Trophoblast cell (in vitro differentiated cells and primary cell): ENCODE measurements around the gene USH1C.

Experiments used
- DNase-seq, 2 donors: peaks; one replicate each; pipeline ENCODE4 v3.0.0-alpha.2; 2016
- H2AFZ ChIP-seq: 2 replicates; pipeline ENCODE4 v1.6.1; 2013; ENCODE audit warnings: low read length, moderate library complexity, mild to moderate bottlenecking; ENCODE audit not compliant: insufficient read depth, poor library complexity
- H2AK5ac ChIP-seq: 2 replicates; pipeline ENCODE4 v1.6.1; 2013; ENCODE audit warnings: mild to moderate bottlenecking, low read length
- H2BK120ac ChIP-seq: 2 replicates; pipeline ENCODE4 v1.6.1; 2013; ENCODE audit warnings: low read length, mild to moderate bottlenecking, moderate library complexity; ENCODE audit not compliant: insufficient read depth, poor library complexity
- H2BK12ac ChIP-seq: 2 replicates; pipeline ENCODE4 v1.6.1; 2013; ENCODE audit warnings: mild to moderate bottlenecking, low read length, moderate library complexity
- H2BK5ac ChIP-seq: 2 replicates; pipeline ENCODE4 v1.6.1; 2013; ENCODE audit warnings: low read length, low read depth, moderate library complexity, mild to moderate bottlenecking; ENCODE audit not compliant: poor library complexity
- H3K14ac ChIP-seq: 2 replicates; pipeline ENCODE4 v1.6.1; 2013; ENCODE audit warnings: mild to moderate bottlenecking, low read length
- H3K18ac ChIP-seq: 2 replicates; pipeline ENCODE4 v1.6.1; 2013; ENCODE audit warnings: mild to moderate bottlenecking, low read length
- H3K23ac ChIP-seq: 2 replicates; pipeline ENCODE4 v1.6.1; 2013; ENCODE audit warnings: low read length
- H3K27ac ChIP-seq: 2 replicates; pipeline ENCODE4 v1.5.1; 2013; ENCODE audit warnings: low read depth, mild to moderate bottlenecking, inconsistent platforms, low read length, moderate library complexity
- H3K27me3 ChIP-seq: 2 replicates; pipeline ENCODE4 v1.6.1; 2013; ENCODE audit warnings: inconsistent platforms, mild to moderate bottlenecking, low read length, moderate library complexity; ENCODE audit not compliant: insufficient read depth
- H3K36me3 ChIP-seq, 2 experiments: 1 replicate in 1 of 2; 2 replicates in 1 of 2; pipeline ENCODE4 v1.6.1; 2013; ENCODE audit warnings: low read length in 2 of 2, mild to moderate bottlenecking in 2 of 2, moderate library complexity in 1 of 2; ENCODE audit not compliant: insufficient read depth in 2 of 2, control insufficient read depth in 1 of 2
- H3K4ac ChIP-seq: 2 replicates; pipeline ENCODE4 v1.6.1; 2013; ENCODE audit warnings: low read depth, mild to moderate bottlenecking, low read length, moderate library complexity
- H3K4me1 ChIP-seq, 2 experiments: 1 replicate in 1 of 2; 2 replicates in 1 of 2; pipeline ENCODE4 v1.6.1; 2013; ENCODE audit warnings: low read length in 2 of 2, mild to moderate bottlenecking in 2 of 2, moderate library complexity in 1 of 2; ENCODE audit not compliant: insufficient read depth in 2 of 2, control insufficient read depth in 1 of 2
- H3K4me2 ChIP-seq: 2 replicates; pipeline ENCODE4 v1.6.1; 2013; ENCODE audit warnings: inconsistent platforms, mild to moderate bottlenecking, low read length, moderate library complexity
- H3K4me3 ChIP-seq: 2 replicates; pipeline ENCODE4 v1.5.1; 2013; ENCODE audit warnings: mild to moderate bottlenecking, low read depth, low read length, inconsistent platforms
- H3K79me1 ChIP-seq: one replicate; pipeline ENCODE4 v1.6.1; 2013; ENCODE audit warnings: low read length
- H3K79me2 ChIP-seq: 2 replicates; pipeline ENCODE4 v1.6.1; 2013; ENCODE audit warnings: low read length, mild to moderate bottlenecking; ENCODE audit not compliant: control insufficient read depth, insufficient read depth, poor library complexity
- H3K9ac ChIP-seq: 2 replicates; pipeline ENCODE4 v1.6.1; 2013; ENCODE audit warnings: mild to moderate bottlenecking, low read length
- H3K9me3 ChIP-seq: 2 replicates; pipeline ENCODE4 v1.6.1; 2013; ENCODE audit warnings: low read depth, mild to moderate bottlenecking, control low read depth, inconsistent platforms, low read length; ENCODE audit not compliant: insufficient read depth
- H4K12ac ChIP-seq: 2 replicates; pipeline ENCODE4 v1.6.1; 2013; ENCODE audit warnings: low read depth, mild to moderate bottlenecking, low read length, moderate library complexity
- H4K8ac ChIP-seq: 2 replicates; pipeline ENCODE4 v1.6.1; 2013; ENCODE audit warnings: low read depth, mild to moderate bottlenecking, low read length, moderate library complexity
- H4K91ac ChIP-seq: one replicate; pipeline ENCODE4 v1.6.1; 2013; ENCODE audit warnings: low read depth, mild to moderate bottlenecking, low read length, moderate library complexity
- WGBS: extraction: QIAGEN DNeasy Blood & Tissue Kit; methylation state at CpG from one replicate; pipeline ENCODE4 v1.1.7; 2013; ENCODE audit warnings: missing lambda C conversion rate; ENCODE audit not compliant: insufficient read length, insufficient coverage; ENCODE audit errors: extremely low coverage; 5-methylcytosine and 5-hydroxymethylcytosine counted together

USH1C gene

GRCh38 chr11:17558916-17559315 is 14.7 kb upstream of the USH1C start:
- Histone ChIP-seq H3K4me2 (no peak overlapping the region), H3K23ac (no peak overlapping the region), H3K14ac (no peak overlapping the region), H3K18ac (no peak overlapping the region), H2BK120ac (no peak overlapping the region), H3K27me3 (no peaks in the 10 kb centered on the region), H3K4me1 (peaks cover 2% of the 10 kb centered on the region in 2 experiments), H4K8ac (no peak overlapping the region), H4K12ac (no peak overlapping the region), H2BK12ac (no peak overlapping the region), H2BK5ac (no peak overlapping the region), H3K9ac (no peak overlapping the region), H3K4me3 (no peak overlapping the region), H2AK5ac (no peak overlapping the region), H3K79me2 (no peaks in the 10 kb centered on the region), H3K4ac (no peak overlapping the region), H3K36me3 (no peaks in the 10 kb centered on the region), H2AFZ (no peak overlapping the region), H3K27ac (no peak overlapping the region), H4K91ac (no peak overlapping the region), H3K9me3 (no peaks in the 10 kb centered on the region), H3K79me1 (no peaks in the 10 kb centered on the region)
- no CpG with 5 or more reads among the region's 9 CpGs for WGBS
- no peak for DNase-seq

- H2AK5ac ChIP-seq: no peak overlapping the region
- no peak overlapping the region for H4K12ac ChIP-seq
- H3K27me3 ChIP-seq: no peaks in the 10 kb centered on the region
- no peak overlapping the region for H3K4me3 ChIP-seq
- H3K23ac ChIP-seq: no peak overlapping the region
- DNase-seq: no peak
- no peak overlapping the region for H3K9ac ChIP-seq
- H3K4me2 ChIP-seq: no peak overlapping the region
- H3K18ac ChIP-seq: no peak overlapping the region
- no CpG with 5 or more reads among the region's 15 CpGs for WGBS
- no peak overlapping the region for H2AFZ ChIP-seq
- no peak overlapping the region for H3K27ac ChIP-seq
- peaks cover 2% of the 10 kb centered on the region in 2 experiments for H3K4me1 ChIP-seq
- no peak overlapping the region for H2BK5ac ChIP-seq
- no peaks in the 10 kb centered on the region for H3K79me1 ChIP-seq
- H3K9me3 ChIP-seq: no peaks in the 10 kb centered on the region
- H4K91ac ChIP-seq: no peak overlapping the region
- no peaks in the 10 kb centered on the region for H3K36me3 ChIP-seq
- H2BK120ac ChIP-seq: no peak overlapping the region
- H3K4ac ChIP-seq: no peak overlapping the region
- no peak overlapping the region for H3K14ac ChIP-seq
- H4K8ac ChIP-seq: no peak overlapping the region
- H3K79me2 ChIP-seq: no peaks in the 10 kb centered on the region
- H2BK12ac ChIP-seq: no peak overlapping the region
Observed at GRCh38 chr11:17558025-17558780, 14.0 kb upstream of the USH1C start.

- Histone ChIP-seq H2BK120ac (no peak overlapping the region), H4K8ac (no peak overlapping the region), H2BK5ac (no peak overlapping the region), H2AK5ac (no peak overlapping the region), H3K18ac (no peak overlapping the region), H2BK12ac (no peak overlapping the region), H3K23ac (no peak overlapping the region), H3K4me1 (peaks cover 2% of the 10 kb centered on the region in 2 experiments), H3K9me3 (no peaks in the 10 kb centered on the region), H3K27ac (no peak overlapping the region), H4K12ac (no peak overlapping the region), H3K27me3 (no peaks in the 10 kb centered on the region), H3K36me3 (no peaks in the 10 kb centered on the region), H3K9ac (no peak overlapping the region), H3K79me1 (no peaks in the 10 kb centered on the region), H3K4me3 (no peak overlapping the region), H3K4me2 (no peak overlapping the region), H3K79me2 (no peaks in the 10 kb centered on the region), H3K4ac (no peak overlapping the region), H2AFZ (no peak overlapping the region), H3K14ac (no peak overlapping the region), H4K91ac (no peak overlapping the region)
- DNase-seq: no peak
- WGBS: no CpG with 5 or more reads among the region's 8 CpGs
Observed at GRCh38 chr11:17556999-17557398, 12.8 kb upstream of the USH1C start.

- Histone ChIP-seq H3K36me3 (no peaks in the 10 kb centered on the region), H3K9me3 (no peaks in the 10 kb centered on the region), H3K4me1 (no peaks in the 10 kb centered on the region), H2BK120ac (no peak overlapping the region), H3K9ac (no peak overlapping the region), H3K27ac (no peak overlapping the region), H4K8ac (no peak overlapping the region), H4K91ac (no peak overlapping the region), H3K79me2 (no peaks in the 10 kb centered on the region), H3K27me3 (no peaks in the 10 kb centered on the region), H3K4ac (no peak overlapping the region), H2AK5ac (no peak overlapping the region), H3K79me1 (no peaks in the 10 kb centered on the region), H3K14ac (no peak overlapping the region), H2BK12ac (no peak overlapping the region), H2BK5ac (no peak overlapping the region), H3K18ac (no peak overlapping the region), H3K4me3 (no peak overlapping the region), H4K12ac (no peak overlapping the region), H3K4me2 (no peak overlapping the region), H3K23ac (no peak overlapping the region), H2AFZ (no peak overlapping the region)
- no CpG with 5 or more reads among the region's 4 CpGs for WGBS
- DNase-seq: no peak
Observed at GRCh38 chr11:17554487-17554886, 10.3 kb upstream of the USH1C start.
